A204.1 (cell line): ENCODE measurements around the gene MUC2.

Experiments
- FAIRE-seq: peaks from 2 replicates; lab custom pipeline; 2012; peaks lifted over from hg19 to GRCh38; lab: Jason Lieb, UNC

MUC2 gene

DNA sequence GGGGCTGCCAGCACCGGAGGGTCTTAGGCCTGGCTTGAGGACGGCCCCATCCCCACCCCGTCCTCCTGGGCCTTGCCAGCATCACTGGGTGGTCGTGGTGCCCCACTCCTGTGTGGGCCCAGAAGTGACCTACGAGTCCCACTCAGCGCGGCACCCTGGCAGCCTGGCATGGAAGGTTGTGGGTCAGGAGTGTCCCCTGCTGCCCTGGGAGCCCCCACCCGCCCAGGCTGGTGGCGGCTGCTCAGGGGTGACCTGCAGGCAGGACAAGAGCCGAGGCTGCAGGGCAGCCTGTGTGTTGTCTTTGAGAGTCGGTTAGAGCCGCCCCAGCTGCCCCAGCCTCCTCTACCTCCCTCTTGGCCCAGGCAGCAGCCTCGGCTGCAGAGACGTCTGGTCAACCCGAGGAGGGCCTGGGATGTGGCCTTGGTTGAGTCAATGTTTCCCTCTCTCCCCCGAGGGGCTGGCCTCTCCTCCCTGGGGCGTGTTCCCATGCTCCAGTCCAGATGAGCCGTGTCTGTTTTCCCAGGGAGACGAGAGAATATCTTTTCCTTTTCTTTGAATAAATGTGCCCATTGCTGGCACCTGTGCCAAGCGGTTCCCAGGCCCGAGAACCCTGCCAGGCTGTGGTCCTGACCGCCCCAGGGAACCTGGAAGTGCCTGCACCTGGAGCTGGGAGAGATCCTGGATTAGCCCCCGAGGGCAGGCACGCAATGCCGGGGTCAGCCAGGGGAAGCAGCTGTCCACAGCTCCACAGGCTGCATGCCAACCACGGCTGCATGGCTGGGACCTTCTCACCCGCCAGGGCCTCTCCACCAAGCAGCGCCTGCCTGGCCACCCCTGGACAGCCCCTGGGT, 47.4 kb downstream of the MUC2 start:
- FAIRE-seq = no peak

DNA sequence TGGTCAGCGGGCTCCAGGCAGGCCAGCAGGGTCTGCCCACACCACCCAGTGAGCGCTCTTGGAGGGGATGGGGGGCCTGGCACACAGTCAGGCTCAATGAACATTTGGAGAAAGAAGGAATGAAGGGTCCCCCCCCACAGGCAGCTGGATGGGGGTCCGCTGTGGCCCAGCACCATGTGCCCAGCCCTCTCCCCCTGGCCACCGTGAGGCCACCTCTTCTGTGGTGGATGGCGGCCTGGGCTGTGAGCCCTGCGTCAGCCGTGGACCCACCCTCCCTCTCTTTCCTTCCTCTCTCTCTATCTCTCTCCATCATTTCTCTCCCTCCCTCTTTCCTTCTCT, 48.0 kb downstream of the MUC2 start:
- no peak for FAIRE-seq

GRCh38 chr11:1123970-1124369, 49.3 kb downstream of the MUC2 start:
- FAIRE-seq = no peak
